K562 (cell line): ENCODE data around the gene CTSZ.

Experiments
- EP300 ChIP-seq: IDR thresholded peaks from 2 replicates; pipeline ENCODE4 v1.6.1; 2012; ENCODE audit warnings: low read length, improper control_type of control experiment
- POLR2AphosphoS5 ChIP-seq: IDR thresholded peaks from 2 replicates; pipeline ENCODE4 v1.6.1; 2011; ENCODE audit warnings: mild to moderate bottlenecking, low read depth, low read length, moderate library complexity; ENCODE audit not compliant: control insufficient read depth, insufficient read depth
- ZNF695 ChIP-seq: fragments of 450-650 bp; formaldehyde crosslinking; IDR thresholded peaks from 2 replicates; pipeline ENCODE4 v1.4.0; 2020; ENCODE audit warnings: mild to moderate bottlenecking, moderate library complexity

DNA sequence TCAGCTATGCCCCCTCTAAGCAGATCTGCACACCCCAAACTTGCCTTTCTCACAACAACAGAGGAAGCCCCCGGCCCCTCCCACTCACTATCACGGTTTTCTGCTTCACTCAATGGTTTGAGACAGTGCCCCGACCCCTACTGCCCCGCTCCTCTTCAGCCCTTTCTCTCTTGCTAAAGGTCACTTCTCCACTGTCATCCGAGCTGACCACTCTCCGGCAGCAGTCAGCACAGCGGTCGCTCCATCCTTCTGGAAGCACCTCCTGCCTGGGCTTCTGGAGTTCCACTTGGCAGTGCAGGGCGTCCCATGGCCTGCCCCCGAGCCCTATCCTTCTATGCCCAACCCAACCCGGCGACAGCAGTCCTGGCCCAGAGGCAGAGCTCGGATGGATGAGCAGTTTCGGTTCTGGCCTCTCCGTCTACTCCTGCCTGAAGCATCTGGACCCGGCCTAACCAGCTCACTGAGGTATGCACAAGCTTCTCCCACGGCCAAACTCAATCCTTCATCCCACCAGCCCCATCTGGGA, 4.1 kb downstream of the CTSZ start:
- TF ChIP-seq ZNF695 (CRISPR knock-in tag) (no peak), POLR2AphosphoS5 (no peak), EP300 (no peak)
